ENCODE results near the gene KLHL29. TPM values are rescaled to one million over a fixed set of nuclear protein-coding genes. Genes with fewer than 3 reads are reported as not detected.

The KLHL29 gene
- polyA plus RNA-seq, 1 donor from 2014 or later: 42.4 TPM

DNA sequence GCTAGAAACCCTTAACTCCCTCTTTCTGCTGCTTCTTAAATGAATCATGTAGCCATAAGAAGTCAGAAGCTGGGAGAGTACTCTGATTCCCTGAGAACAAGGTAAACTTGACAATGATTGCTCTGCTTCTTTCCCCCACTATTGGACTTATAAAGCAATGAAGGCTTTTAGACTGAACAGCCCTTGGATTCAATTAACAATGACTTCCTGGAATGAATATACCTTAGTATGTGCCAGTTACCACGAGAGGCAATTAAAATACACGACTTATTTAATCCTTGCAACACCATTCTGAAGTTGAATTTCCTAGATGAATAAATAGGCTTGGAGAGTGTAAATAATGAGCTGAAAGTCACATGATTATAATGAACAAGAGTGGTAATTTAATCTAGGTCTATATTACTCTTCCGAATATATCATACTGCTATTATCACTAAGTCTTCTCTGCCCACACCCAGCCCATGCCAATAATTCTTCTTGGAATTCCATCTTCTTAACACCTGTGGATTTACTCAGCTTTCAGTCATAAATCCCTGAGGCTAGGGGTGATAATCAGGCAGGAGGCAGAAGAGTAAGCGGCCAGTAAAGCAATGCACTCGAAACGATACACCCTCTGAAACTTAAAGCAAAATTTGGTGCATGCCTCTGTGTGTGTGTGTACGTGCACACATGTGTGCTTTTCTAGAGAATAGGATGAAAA, 371.8 kb downstream of the KLHL29 start:
- Histone ChIP-seq H3K27ac (ENCODE audit: low read length) (no peak overlapping the region), H3K4me2 (ENCODE audit: low read length) (no peak overlapping the region), H3K36me3 (ENCODE audit: insufficient read depth, low read length) (no peaks in the 10 kb centered on the region), H3K9me2 (ENCODE audit: insufficient read depth, low read length) (no peaks in the 10 kb centered on the region), H3K4me3 (ENCODE audit: low read length) (no peak overlapping the region), H3K9ac (ENCODE audit: low read length) (no peak overlapping the region), H3K27me3 (ENCODE audit: insufficient read depth, low read depth, low read length) (no peaks in the 10 kb centered on the region), H3F3A (ENCODE audit: insufficient read depth, low read length, poor library complexity, severe bottlenecking) (no peaks in the 10 kb centered on the region), H3K79me2 (replicated peaks; ENCODE audit: insufficient read depth, low read length) (no peaks in the 10 kb centered on the region), H3K9me3 (ENCODE audit: low read length) (no peaks in the 10 kb centered on the region), H4K20me1 (ENCODE audit: insufficient read depth) (no peaks in the 10 kb centered on the region), H2AFZ (ENCODE audit: low read depth, low read length) (no peak overlapping the region)
- TF ChIP-seq EZH2 (IDR thresholded peaks at IDR 0.05; ENCODE audit: borderline replicate concordance, insufficient read depth, low read length, poor library complexity, severe bottlenecking): no peak
- no peak for TF ChIP-seq MXI1 (conservative IDR thresholded peaks at IDR 0.05; ENCODE audit: poor library complexity, severe bottlenecking)
- TF ChIP-seq POLR2AphosphoS5 (IDR thresholded peaks at IDR 0.05): no peak
- TF ChIP-seq, protein P1, sequence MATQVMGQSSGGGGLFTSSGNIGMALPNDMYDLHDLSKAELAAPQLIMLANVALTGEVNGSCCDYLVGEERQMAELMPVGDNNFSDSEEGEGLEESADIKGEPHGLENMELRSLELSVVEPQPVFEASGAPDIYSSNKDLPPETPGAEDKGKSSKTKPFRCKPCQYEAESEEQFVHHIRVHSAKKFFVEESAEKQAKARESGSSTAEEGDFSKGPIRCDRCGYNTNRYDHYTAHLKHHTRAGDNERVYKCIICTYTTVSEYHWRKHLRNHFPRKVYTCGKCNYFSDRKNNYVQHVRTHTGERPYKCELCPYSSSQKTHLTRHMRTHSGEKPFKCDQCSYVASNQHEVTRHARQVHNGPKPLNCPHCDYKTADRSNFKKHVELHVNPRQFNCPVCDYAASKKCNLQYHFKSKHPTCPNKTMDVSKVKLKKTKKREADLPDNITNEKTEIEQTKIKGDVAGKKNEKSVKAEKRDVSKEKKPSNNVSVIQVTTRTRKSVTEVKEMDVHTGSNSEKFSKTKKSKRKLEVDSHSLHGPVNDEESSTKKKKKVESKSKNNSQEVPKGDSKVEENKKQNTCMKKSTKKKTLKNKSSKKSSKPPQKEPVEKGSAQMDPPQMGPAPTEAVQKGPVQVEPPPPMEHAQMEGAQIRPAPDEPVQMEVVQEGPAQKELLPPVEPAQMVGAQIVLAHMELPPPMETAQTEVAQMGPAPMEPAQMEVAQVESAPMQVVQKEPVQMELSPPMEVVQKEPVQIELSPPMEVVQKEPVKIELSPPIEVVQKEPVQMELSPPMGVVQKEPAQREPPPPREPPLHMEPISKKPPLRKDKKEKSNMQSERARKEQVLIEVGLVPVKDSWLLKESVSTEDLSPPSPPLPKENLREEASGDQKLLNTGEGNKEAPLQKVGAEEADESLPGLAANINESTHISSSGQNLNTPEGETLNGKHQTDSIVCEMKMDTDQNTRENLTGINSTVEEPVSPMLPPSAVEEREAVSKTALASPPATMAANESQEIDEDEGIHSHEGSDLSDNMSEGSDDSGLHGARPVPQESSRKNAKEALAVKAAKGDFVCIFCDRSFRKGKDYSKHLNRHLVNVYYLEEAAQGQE (IDR thresholded peaks at IDR 0.05; ENCODE audit: borderline replicate concordance): no peak
- TF ChIP-seq RAD21 (conservative IDR thresholded peaks at IDR 0.05): no peak
- TF ChIP-seq EP300 (conservative IDR thresholded peaks at IDR 0.05; ENCODE audit: poor library complexity, severe bottlenecking): no peak
- no peak for TF ChIP-seq TAF1 (IDR thresholded peaks at IDR 0.05; ENCODE audit: low read depth)

DNA sequence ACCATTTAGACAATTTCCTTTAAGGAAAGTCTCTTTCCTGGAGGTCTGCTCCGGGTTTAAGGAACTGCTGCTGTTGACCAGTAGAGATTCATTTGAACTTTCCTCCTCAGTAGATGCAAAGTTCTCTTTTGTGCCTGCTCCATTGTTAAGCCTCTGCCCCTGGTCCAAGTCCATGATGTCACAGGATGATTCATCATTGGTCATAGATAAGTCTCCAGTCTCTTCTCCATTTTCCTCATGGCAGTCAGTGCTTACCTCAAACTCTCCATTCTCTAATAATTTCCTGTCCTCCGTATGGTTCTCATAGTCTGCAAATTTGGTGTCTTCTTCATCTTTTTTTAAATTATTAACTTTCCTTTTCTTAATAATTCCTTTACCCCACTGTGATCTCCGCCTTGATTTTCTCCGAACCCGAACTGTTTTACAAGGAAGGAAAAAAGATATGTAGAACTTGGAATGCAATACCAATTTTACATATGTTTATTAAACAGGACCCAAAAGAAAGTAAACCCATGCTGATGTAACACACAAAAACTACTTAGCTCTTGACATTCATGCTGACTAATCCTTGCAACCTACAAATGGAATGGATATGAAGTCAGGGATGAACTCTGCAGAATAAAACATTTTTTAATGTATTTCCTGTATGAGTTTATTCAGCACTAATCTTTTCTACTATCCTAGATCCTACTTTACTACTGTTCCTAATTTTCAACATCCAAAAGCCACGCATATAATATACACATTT, 372.9 kb downstream of the KLHL29 start:
- H3K4me2 ChIP-seq (ENCODE audit: low read length): no peak overlapping the region
- no peak overlapping the region for H2AFZ ChIP-seq (ENCODE audit: low read depth, low read length)
- no peak for TF ChIP-seq EZH2 (IDR thresholded peaks at IDR 0.05; ENCODE audit: borderline replicate concordance, insufficient read depth, low read length, poor library complexity, severe bottlenecking)
- TF ChIP-seq, protein P2, sequence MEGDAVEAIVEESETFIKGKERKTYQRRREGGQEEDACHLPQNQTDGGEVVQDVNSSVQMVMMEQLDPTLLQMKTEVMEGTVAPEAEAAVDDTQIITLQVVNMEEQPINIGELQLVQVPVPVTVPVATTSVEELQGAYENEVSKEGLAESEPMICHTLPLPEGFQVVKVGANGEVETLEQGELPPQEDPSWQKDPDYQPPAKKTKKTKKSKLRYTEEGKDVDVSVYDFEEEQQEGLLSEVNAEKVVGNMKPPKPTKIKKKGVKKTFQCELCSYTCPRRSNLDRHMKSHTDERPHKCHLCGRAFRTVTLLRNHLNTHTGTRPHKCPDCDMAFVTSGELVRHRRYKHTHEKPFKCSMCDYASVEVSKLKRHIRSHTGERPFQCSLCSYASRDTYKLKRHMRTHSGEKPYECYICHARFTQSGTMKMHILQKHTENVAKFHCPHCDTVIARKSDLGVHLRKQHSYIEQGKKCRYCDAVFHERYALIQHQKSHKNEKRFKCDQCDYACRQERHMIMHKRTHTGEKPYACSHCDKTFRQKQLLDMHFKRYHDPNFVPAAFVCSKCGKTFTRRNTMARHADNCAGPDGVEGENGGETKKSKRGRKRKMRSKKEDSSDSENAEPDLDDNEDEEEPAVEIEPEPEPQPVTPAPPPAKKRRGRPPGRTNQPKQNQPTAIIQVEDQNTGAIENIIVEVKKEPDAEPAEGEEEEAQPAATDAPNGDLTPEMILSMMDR (IDR thresholded peaks at IDR 0.05; ENCODE audit: poor library complexity, severe bottlenecking): no peak
- TF ChIP-seq EP300 (conservative IDR thresholded peaks at IDR 0.05; ENCODE audit: poor library complexity, severe bottlenecking): no peak
- no peak for TF ChIP-seq MXI1 (conservative IDR thresholded peaks at IDR 0.05; ENCODE audit: poor library complexity, severe bottlenecking)
- no peak for TF ChIP-seq POLR2AphosphoS5 (IDR thresholded peaks at IDR 0.05)
- TF ChIP-seq, protein P1 (IDR thresholded peaks at IDR 0.05; ENCODE audit: borderline replicate concordance): no peak
- no peak for TF ChIP-seq RAD21 (conservative IDR thresholded peaks at IDR 0.05)
- TF ChIP-seq SMC3 (conservative IDR thresholded peaks at IDR 0.05; ENCODE audit: poor library complexity): no peak
- no peak for TF ChIP-seq TAF1 (IDR thresholded peaks at IDR 0.05; ENCODE audit: low read depth)
- H3K79me2 ChIP-seq (replicated peaks; ENCODE audit: insufficient read depth, low read length): no peaks in the 10 kb centered on the region
- H3K27ac ChIP-seq (ENCODE audit: low read length): no peak overlapping the region
- no peaks in the 10 kb centered on the region for H3K9me2 ChIP-seq (ENCODE audit: insufficient read depth, low read length)
- H3K4me3 ChIP-seq (ENCODE audit: low read length): no peak overlapping the region
- H4K20me1 ChIP-seq (ENCODE audit: insufficient read depth): no peaks in the 10 kb centered on the region
- no peak overlapping the region for H3K9ac ChIP-seq (ENCODE audit: low read length)
- no peaks in the 10 kb centered on the region for H3F3A ChIP-seq (ENCODE audit: insufficient read depth, low read length, poor library complexity, severe bottlenecking)
- no peaks in the 10 kb centered on the region for H3K27me3 ChIP-seq (ENCODE audit: insufficient read depth, low read depth, low read length)
- H3K9me3 ChIP-seq (ENCODE audit: low read length): no peaks in the 10 kb centered on the region
- H3K36me3 ChIP-seq (ENCODE audit: insufficient read depth, low read length): no peaks in the 10 kb centered on the region
